Ectodermal cell (in vitro differentiated cells): ENCODE measurements around the gene CSNK1D.

Source experiments
- H3K27ac ChIP-seq: 2 replicates; pipeline ENCODE4 v1.7.0; 2013; ENCODE audit warnings: mild to moderate bottlenecking, low read depth, low read length; ENCODE audit not compliant: insufficient read depth, poor library complexity, severe bottlenecking
- H3K27me3 ChIP-seq: 2 replicates; pipeline ENCODE4 v1.7.0; 2013; ENCODE audit warnings: mild to moderate bottlenecking, low read length; ENCODE audit not compliant: insufficient read depth, control insufficient read depth, poor library complexity, severe bottlenecking
- H3K36me3 ChIP-seq: one replicate; pipeline ENCODE4 v1.7.0; 2013; ENCODE audit warnings: low read length; ENCODE audit not compliant: control insufficient read depth, insufficient read depth
- H3K4me1 ChIP-seq: one replicate; pipeline ENCODE4 v1.7.0; 2013; ENCODE audit warnings: low read length; ENCODE audit not compliant: control insufficient read depth, insufficient read depth
- H3K4me3 ChIP-seq: 2 replicates; pipeline ENCODE4 v1.7.0; 2013; ENCODE audit warnings: low read depth, low read length, control low read depth; ENCODE audit not compliant: insufficient read depth
- H3K9me3 ChIP-seq: 2 replicates; pipeline ENCODE4 v1.7.0; 2013; ENCODE audit warnings: mild to moderate bottlenecking, low read length, moderate library complexity; ENCODE audit not compliant: control insufficient read depth
- WGBS, 2 experiments: methylation state at CpG; one replicate each; pipeline ENCODE4 v1.1.7; 2013; ENCODE audit warnings: missing lambda C conversion rate in 2 of 2; 5-methylcytosine and 5-hydroxymethylcytosine counted together

Gene CSNK1D

DNA sequence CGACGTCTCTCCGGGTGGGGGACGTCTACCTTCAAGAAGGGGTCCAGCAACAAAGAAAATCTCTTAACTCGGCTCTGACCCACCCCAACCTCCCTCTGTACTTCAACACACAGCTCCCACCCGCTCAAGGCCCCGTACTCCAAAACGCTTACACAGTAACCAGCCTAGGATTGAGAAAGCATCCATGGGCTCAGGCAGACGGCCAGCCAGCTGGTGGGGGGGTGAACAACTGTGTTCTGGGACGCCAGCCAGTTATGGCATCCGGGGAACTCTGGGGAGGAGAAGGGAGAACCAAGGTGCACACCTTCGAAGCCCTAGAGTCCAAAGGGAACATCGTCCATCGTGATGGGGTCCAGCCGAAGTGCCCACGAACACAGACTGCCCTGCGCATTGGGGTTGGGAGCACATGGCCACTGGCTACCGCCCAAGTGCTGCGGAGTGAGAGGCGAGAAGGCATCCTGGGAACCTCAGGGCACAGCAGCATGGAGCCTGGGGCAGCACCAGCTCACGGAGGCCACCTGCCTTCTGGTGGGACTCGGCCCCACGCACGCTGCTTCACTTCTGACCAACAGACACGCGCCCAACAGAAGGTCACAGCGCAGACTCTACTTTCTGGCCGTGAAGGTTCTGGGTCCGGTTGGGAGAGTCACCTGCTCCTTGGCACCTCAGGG lies 30.4 kb downstream of the CSNK1D start:
- 96% methylated on average over 29 of the region's 29 CpGs for WGBS, 2 experiments
- Histone ChIP-seq H3K36me3 (peaks cover 59% of the 10 kb centered on the region), H3K4me3 (no peak overlapping the region), H3K27me3 (no peaks in the 10 kb centered on the region), H3K9me3 (no peaks in the 10 kb centered on the region), H3K4me1 (no peaks in the 10 kb centered on the region), H3K27ac (no peak overlapping the region)

DNA sequence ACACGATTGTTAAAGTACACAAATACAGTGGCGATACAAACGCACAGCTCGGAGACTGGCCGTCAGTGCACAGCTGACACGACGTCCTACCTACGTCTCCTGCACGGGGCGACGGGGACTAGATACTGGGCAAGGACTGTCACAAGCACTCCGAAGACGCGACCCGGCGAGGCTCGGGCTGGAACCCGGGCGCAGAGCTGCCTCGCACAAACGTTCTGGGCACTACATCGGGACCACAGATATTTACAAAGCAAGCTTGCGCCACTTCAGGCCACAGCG lies 30.9 kb downstream of the CSNK1D start:
- no peaks in the 10 kb centered on the region for H3K9me3 ChIP-seq
- no peaks in the 10 kb centered on the region for H3K27me3 ChIP-seq
- no peak overlapping the region for H3K27ac ChIP-seq
- H3K4me3 ChIP-seq: no peak overlapping the region
- H3K4me1 ChIP-seq: no peaks in the 10 kb centered on the region
- peaks cover 54% of the 10 kb centered on the region for H3K36me3 ChIP-seq
- 96% methylated on average over 24 of the region's 24 CpGs for WGBS, 2 experiments

DNA sequence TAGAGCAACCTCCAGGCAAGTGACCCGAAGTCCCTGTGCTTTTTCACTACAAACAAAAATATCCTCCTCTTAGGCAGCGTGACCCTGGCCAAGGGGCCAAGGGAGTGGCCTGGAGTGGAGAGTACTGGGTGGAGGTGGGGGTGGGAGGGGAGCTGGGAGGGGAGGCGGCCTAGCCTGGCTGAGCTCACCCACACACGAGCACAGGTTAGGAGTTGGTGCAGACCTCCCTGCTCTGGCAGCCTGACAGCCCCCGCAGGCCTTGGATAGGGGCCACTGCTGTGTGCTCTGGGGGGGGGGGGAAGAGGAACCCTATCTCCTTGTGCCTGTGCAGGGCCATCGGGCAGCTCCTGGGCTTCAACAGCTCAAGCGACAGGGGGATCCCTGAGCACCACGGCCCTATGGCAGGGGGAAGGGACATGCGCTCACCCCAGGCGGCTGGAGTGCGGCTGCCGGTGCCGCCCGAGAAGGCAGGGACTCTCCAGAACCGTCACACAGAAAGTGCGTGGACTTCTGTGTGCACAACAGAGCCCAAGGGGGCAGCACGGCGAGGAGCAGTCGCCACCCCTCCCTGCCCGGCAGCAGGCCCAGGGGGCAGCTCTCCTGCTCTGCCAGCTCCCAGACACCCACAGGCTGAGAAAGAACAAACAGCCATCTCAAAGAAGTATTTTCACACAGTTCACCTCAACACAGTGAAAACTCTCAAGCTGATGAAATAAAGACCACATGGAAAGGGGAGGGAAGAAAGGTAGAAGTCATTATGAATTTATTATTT lies 31.4 kb downstream of the CSNK1D start:
- Histone ChIP-seq H3K27ac (no peak overlapping the region), H3K9me3 (no peaks in the 10 kb centered on the region), H3K36me3 (peaks cover 50% of the 10 kb centered on the region), H3K4me1 (no peaks in the 10 kb centered on the region), H3K4me3 (no peak overlapping the region), H3K27me3 (no peaks in the 10 kb centered on the region)
- WGBS, 2 experiments: 92% methylated on average over 19 to 20 of the region's 20 CpGs

DNA sequence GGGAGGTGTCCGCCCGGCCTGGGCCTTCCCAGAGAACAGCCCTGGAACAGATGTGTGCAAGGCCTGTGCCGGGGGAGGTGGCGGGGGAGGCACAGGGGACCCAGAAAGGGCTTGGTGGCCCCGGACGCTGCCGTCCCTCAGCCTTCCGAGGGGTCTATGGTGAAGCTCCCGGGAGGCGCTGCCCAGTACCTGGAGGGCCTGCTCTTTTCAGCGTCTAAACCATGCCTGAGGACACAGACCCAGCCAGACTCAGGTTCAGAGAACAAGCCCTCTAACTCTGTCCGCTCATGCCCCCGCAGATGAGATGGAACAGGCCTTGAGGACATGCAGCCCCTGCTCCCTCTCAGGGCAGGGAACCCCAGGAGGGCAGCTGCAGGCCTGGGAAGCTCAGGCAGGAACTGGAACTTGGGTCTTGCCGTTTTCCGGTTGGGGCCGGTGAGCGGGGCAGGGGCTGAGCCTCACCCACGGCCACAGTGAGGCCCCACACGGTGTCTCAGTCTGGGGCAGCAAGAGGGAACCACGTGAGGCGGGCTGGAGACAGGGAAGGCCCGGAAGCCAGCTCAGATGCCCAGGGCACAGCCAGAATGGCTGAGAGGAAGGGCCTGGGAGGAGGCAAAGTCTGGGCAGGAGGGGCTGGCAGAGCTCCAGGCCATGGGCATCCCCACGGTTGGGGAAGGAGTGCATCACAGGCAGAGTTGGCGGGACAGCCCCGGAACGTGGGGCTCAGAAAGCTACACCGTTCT lies 32.1 kb downstream of the CSNK1D start:
- no peaks in the 10 kb centered on the region for H3K27me3 ChIP-seq
- H3K4me1 ChIP-seq: peaks cover 3% of the 10 kb centered on the region
- H3K9me3 ChIP-seq: no peaks in the 10 kb centered on the region
- H3K4me3 ChIP-seq: no peak overlapping the region
- peaks cover 44% of the 10 kb centered on the region for H3K36me3 ChIP-seq
- no peak overlapping the region for H3K27ac ChIP-seq
- 93 to 95% methylated on average over 27 of the region's 27 CpGs for whole genome bisulfite sequencing, 2 experiments

DNA sequence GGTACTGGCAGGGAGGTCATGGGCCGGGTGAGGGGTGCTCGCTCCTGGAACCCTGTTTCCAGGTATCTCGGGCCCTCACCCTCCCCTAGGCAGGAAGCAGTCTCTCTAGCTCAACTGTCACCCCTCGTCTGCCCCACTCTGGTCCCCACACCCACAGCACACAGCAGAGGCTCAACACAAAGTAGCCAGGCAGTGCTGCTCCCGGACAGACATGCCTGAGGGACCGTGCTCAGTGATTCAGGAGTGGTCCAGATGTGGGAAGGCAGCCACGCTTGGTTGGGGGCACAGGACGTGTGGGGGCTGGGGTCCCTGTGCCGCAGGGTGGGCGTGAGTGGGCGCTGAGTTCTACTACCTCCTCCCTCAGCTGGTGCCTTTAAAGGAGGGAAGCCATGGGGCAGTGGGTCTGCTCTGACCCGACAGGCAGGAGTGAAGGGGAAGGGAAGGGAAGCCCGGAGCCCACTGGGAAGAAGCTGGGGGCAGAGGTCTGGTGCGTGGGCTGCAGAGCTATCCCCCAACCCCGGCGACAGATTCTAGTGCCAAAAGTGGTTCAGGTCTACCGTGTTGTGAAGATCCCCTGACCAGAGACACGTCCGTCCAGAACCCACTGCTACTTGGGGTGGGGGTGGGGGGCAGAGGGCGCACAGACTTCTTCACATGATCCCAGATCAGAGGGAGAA lies 32.9 kb downstream of the CSNK1D start:
- peaks cover 10% of the 10 kb centered on the region for H3K4me1 ChIP-seq
- H3K27ac ChIP-seq: no peak overlapping the region
- H3K36me3 ChIP-seq: peaks cover 37% of the 10 kb centered on the region
- H3K9me3 ChIP-seq: no peaks in the 10 kb centered on the region
- 92% methylated on average over 20 of the region's 20 CpGs for WGBS, 2 experiments
- no peak overlapping the region for H3K4me3 ChIP-seq
- no peaks in the 10 kb centered on the region for H3K27me3 ChIP-seq

DNA sequence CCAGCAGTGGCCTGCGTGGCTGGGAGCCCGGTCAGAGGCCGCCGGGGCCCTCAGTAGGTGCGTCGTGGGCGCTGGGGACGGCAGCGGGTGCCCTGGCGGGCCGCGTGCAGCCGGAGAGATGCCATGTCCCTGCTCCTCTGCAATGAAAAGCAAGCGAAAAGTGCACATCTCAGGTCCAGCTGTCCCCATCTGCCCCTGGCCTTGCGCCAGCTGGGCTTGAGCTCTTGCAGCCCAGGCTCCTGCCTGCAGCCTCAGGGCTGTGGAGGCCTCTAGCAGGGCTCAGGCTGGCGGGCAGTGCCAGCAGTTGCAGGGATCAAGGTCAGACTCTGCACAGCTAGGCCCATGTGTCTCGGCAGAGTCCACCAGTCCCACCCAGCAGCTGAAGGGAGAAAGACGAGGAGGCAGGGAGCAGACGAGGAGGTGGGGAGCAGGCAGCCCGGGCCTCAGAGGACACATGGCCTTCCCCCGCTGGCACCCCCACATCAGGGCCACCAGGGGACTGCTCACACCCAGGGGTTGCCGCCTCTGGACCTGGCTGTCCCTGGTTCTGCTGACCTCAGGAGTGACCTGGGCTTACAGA lies 33.5 kb downstream of the CSNK1D start:
- H3K4me3 ChIP-seq: no peak overlapping the region
- H3K4me1 ChIP-seq: peaks cover 11% of the 10 kb centered on the region
- H3K36me3 ChIP-seq: peaks cover 30% of the 10 kb centered on the region
- WGBS, 2 experiments: 90 to 91% methylated on average over 22 of the region's 22 CpGs
- H3K27me3 ChIP-seq: no peaks in the 10 kb centered on the region
- no peak overlapping the region for H3K27ac ChIP-seq
- H3K9me3 ChIP-seq: no peaks in the 10 kb centered on the region

DNA sequence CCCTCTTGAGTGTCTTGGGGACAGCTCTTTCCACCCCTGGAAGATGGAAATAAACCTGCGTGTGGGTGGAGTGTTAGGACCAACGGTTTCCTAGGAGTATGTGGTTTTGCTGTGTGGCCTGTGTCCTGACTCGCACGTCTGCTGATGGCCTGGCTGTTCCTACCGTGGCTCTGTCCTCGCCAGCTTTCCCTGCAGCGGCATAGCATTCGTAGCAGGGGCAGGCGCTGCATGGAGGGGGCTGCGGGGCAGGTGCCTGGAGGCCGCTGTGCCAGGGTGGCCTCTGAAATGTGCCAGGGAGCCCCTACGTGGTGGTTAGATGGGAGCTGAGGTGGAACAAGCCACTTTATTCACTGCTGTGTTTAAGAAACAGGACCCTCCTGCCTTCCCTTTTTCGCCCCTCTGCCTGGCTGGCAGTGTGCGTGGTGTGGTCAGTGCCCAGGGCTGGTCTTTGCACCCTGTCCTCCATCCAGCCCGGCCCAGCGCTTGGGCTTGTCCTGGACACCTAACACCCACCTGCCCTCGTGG lies 34.0 kb downstream of the CSNK1D start:
- Histone ChIP-seq H3K36me3 (peaks cover 25% of the 10 kb centered on the region), H3K9me3 (no peaks in the 10 kb centered on the region), H3K27me3 (no peaks in the 10 kb centered on the region), H3K4me1 (peaks cover 11% of the 10 kb centered on the region), H3K27ac (no peak overlapping the region), H3K4me3 (no peak overlapping the region)
- 95 to 97% methylated on average over 17 of the region's 17 CpGs for WGBS, 2 experiments

DNA sequence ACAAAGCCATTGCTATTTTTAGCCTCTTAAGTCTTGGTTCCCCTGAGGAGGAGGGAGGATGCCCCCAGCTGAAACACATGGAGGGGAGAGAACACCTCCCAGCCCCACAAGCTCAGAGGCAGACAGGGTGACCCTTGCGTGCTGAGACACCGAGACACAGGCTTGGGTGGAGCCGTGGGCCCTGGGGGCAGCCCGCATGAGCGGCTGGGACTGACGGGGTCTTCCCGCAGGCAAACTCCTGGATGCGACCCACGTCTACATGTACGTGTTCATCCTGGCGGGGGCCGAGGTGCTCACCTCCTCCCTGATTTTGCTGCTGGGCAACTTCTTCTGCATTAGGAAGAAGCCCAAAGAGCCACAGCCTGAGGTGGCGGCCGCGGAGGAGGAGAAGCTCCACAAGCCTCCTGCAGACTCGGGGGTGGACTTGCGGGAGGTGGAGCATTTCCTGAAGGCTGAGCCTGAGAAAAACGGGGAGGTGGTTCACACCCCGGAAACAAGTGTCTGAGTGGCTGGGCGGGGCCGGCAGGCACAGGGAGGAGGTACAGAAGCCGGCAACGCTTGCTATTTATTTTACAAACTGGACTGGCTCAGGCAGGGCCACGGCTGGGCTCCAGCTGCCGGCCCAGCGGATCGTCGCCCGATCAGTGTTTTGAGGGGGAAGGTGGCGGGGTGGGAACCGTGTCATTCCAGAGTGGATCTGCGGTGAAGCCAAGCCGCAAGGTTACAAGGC lies 34.9 kb downstream of the CSNK1D start:
- Histone ChIP-seq H3K36me3 (peaks cover 17% of the 10 kb centered on the region), H3K9me3 (no peaks in the 10 kb centered on the region), H3K4me1 (peaks cover 11% of the 10 kb centered on the region), H3K4me3 (no peak overlapping the region), H3K27me3 (no peaks in the 10 kb centered on the region), H3K27ac (no peak overlapping the region)
- 86 to 88% methylated on average over 33 of the region's 33 CpGs for WGBS, 2 experiments

DNA sequence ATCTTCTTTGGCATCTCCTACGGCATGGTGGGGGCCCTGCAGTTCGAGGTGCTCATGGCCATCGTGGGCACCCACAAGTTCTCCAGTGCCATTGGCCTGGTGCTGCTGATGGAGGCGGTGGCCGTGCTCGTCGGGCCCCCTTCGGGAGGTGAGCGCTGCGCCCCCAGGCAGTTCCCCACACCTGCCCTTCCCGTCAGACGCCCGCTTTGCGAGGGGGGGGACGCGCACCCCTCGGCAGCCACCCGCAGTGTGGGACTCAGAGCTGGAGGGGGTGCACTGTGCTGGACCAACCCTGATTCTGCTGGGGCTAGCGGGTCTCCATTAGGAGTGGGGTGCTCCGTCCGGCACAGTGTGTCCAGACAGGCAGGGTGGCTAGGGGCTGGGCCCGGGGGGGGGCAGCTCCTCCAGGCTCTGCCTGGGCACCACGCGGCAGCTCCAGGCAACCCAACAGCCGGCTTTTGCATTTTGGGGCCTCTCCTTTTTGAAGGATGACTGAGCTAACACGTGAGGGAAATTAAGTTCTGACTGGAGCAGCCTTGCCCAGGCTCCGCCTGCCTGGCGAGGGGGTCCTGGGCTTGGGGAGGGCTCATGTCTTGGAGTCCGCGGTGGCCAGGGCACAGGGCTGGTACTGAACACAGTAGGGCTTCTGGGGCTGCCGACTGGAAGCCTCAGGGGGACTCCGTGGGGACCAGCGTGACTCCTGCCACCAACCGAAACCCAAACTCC lies 35.6 kb downstream of the CSNK1D start:
- peaks cover 9% of the 10 kb centered on the region for H3K36me3 ChIP-seq
- no peak overlapping the region for H3K4me3 ChIP-seq
- H3K27ac ChIP-seq: no peak overlapping the region
- peaks cover 11% of the 10 kb centered on the region for H3K4me1 ChIP-seq
- no peaks in the 10 kb centered on the region for H3K9me3 ChIP-seq
- no peaks in the 10 kb centered on the region for H3K27me3 ChIP-seq
- WGBS, 2 experiments: 95% methylated on average over 34 of the region's 34 CpGs
